COR-L47 (cell line): Measurements from ENCODE around the gene SOCS1.
"Not testable (repeated sequence)": the region's sequence is repeated elsewhere in the genome, so short reads cannot be mapped to it uniquely, and the experiment has no call there.

Experiments
- DNase-seq: peaks from one replicate; lab custom pipeline; 2025; lab: John Stamatoyannopoulos, UW

SOCS1 gene

GRCh38 chr16:11224894-11225676 lies 30.9 kb downstream of the SOCS1 start:
- DNase-seq, result no peak

- DNase-seq, result no peak
Observed at GRCh38 chr16:11224096-11224893, 31.7 kb downstream of the SOCS1 start.

- DNase-seq, result not testable (repeated sequence)
Observed at GRCh38 chr16:11220507-11220906, 35.5 kb downstream of the SOCS1 start.

- DNase-seq, result no peak
Observed at GRCh38 chr16:11219178-11219577, 36.8 kb downstream of the SOCS1 start.

- no peak for DNase-seq
Observed at GRCh38 chr16:11218604-11218962, 37.4 kb downstream of the SOCS1 start.

- no peak for DNase-seq
Observed at GRCh38 chr16:11217651-11218603, 38.1 kb downstream of the SOCS1 start.

GRCh38 chr16:11215935-11216556 lies 40.0 kb downstream of the SOCS1 start:
- DNase-seq, result no peak

- no peak for DNase-seq
Observed at GRCh38 chr16:11213799-11214198, 42.2 kb downstream of the SOCS1 start.

- no peak for DNase-seq
Observed at GRCh38 chr16:11213373-11213772, 42.6 kb downstream of the SOCS1 start.

GRCh38 chr16:11212798-11213196 lies 43.2 kb downstream of the SOCS1 start:
- no peak for DNase-seq

- DNase-seq, result no peak
Observed at GRCh38 chr16:11211977-11212797, 43.8 kb downstream of the SOCS1 start.

GRCh38 chr16:11211061-11211976 lies 44.7 kb downstream of the SOCS1 start:
- no peak for DNase-seq

GRCh38 chr16:11210260-11210659 lies 45.7 kb downstream of the SOCS1 start:
- DNase-seq, result no peak

- no peak for DNase-seq
Observed at GRCh38 chr16:11208916-11209665, 46.9 kb downstream of the SOCS1 start.

GRCh38 chr16:11207646-11208045 lies 48.4 kb downstream of the SOCS1 start:
- DNase-seq, result no peak

- DNase-seq, result no peak
Observed at GRCh38 chr16:11205754-11206581, 50.0 kb downstream of the SOCS1 start.

GRCh38 chr16:11205065-11205699 lies 50.8 kb downstream of the SOCS1 start:
- no peak for DNase-seq
